NCI-H524 treated with DMSO at 0.1 percent for 48 hours (cell line): ENCODE results near the gene KRT14.
"Not testable (repeated sequence)": the region's sequence is repeated elsewhere in the genome, so short reads cannot be mapped to it uniquely, and the experiment has no call there.

Source experiments
- DNase-seq: peaks from one replicate; lab custom pipeline; 2025; lab: John Stamatoyannopoulos, UW

KRT14 gene

GRCh38 chr17:41623184-41623861, 36.6 kb upstream of the KRT14 start:
- DNase-seq, result not testable (repeated sequence)

GRCh38 chr17:41622340-41623183, 35.9 kb upstream of the KRT14 start:
- not testable (repeated sequence) for DNase-seq

- DNase-seq, result no peak
Observed at GRCh38 chr17:41621916-41622315, 35.2 kb upstream of the KRT14 start.

- not testable (repeated sequence) for DNase-seq
Observed at GRCh38 chr17:41621435-41621817, 34.7 kb upstream of the KRT14 start.

GRCh38 chr17:41620583-41621434, 34.1 kb upstream of the KRT14 start:
- DNase-seq, result no peak

- DNase-seq, result not testable (repeated sequence)
Observed at GRCh38 chr17:41619927-41620582, 33.4 kb upstream of the KRT14 start.

- DNase-seq, result no peak
Observed at GRCh38 chr17:41619036-41619926, 32.6 kb upstream of the KRT14 start.

GRCh38 chr17:41618341-41619035, 31.8 kb upstream of the KRT14 start:
- DNase-seq, result no peak

- DNase-seq, result no peak
Observed at GRCh38 chr17:41617698-41618097, 31.0 kb upstream of the KRT14 start.

GRCh38 chr17:41617136-41617535, 30.4 kb upstream of the KRT14 start:
- DNase-seq, result no peak

- DNase-seq, result not testable (repeated sequence)
Observed at GRCh38 chr17:41616486-41616885, 29.8 kb upstream of the KRT14 start.

GRCh38 chr17:41615454-41615853, 28.8 kb upstream of the KRT14 start:
- no peak for DNase-seq

- not testable (repeated sequence) for DNase-seq
Observed at GRCh38 chr17:41614767-41615166, 28.1 kb upstream of the KRT14 start.

GRCh38 chr17:41614098-41614497, 27.4 kb upstream of the KRT14 start:
- DNase-seq, result no peak

- DNase-seq, result no peak
Observed at GRCh38 chr17:41613277-41614082, 26.8 kb upstream of the KRT14 start.

GRCh38 chr17:41612376-41613160, 25.9 kb upstream of the KRT14 start, which contains the start of gene KRT16:
Gene KRT16, minus strand, starts transcription at chr17:41612767. Its CDS starts 79 bp downstream, at chr17:41612688.
- not testable (repeated sequence) for DNase-seq

- no peak for DNase-seq
Observed at GRCh38 chr17:41610965-41611640, 24.4 kb upstream of the KRT14 start.

- DNase-seq, result not testable (repeated sequence)
Observed at GRCh38 chr17:41610061-41610517, 23.4 kb upstream of the KRT14 start.
